Subcutaneous adipose tissue (tissue), 4 donors: ENCODE measurements around the gene EXD3. TPM values are rescaled to one million over a fixed set of nuclear protein-coding genes. Genes with fewer than 3 reads are reported as not detected.

Experiments
- total RNA-seq, 4 donors: library from RNA; depleted of rRNA; stranded (reverse); fragments of >200 nt; gene quantifications; one replicate each; pipeline ENCODE4 v1.1.0, GENCODE V29; 2016
- TF ChIP-seq, protein P1 (sequence below): fragments of 450-650 bp; IDR thresholded peaks from one replicate; pipeline ENCODE4 v1.5.1; 2016; ENCODE audit warnings: low read depth, mild to moderate bottlenecking, control low read depth, antibody characterized with exemption, moderate library complexity

The EXD3 gene
- total RNA-seq, 4 donors from 2014 or later: 7.5 to 44.6 (median 10.5) TPM

DNA sequence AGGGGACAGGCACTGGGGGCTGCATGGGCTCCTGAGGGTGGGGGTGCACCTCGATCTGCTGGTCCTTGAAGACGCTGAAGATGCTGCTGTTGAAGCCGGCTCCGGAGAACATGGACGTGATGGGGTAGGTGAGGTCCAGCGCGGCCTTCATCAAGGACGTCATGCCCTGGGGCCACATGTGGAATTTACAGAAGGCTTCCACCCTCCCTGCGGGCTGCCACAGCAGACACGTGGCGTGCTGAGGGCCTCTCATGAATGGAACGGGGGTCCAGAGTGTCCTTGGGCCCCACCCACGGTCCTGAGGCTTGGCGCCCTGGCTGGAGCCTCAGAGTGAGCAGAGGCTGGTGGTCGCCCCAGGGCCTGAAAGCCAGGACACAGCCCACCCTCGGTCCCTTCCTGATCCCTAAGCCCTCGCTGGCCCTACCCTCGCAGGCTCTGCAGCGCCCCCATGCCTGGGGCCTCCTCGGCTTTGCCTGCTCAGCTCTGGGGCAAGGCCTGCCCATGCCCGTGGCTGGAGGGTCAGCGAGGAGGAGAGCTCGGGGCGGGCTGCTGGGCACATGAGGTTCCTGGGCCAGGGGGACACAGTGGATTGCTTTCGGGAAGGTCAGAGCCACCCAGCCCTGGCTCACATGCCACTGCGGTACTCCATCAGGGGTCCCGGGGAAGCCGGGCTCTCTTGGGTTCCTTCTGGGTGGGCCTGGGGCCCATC lies 41.5 kb upstream of the EXD3 start:
- TF ChIP-seq, protein P1, sequence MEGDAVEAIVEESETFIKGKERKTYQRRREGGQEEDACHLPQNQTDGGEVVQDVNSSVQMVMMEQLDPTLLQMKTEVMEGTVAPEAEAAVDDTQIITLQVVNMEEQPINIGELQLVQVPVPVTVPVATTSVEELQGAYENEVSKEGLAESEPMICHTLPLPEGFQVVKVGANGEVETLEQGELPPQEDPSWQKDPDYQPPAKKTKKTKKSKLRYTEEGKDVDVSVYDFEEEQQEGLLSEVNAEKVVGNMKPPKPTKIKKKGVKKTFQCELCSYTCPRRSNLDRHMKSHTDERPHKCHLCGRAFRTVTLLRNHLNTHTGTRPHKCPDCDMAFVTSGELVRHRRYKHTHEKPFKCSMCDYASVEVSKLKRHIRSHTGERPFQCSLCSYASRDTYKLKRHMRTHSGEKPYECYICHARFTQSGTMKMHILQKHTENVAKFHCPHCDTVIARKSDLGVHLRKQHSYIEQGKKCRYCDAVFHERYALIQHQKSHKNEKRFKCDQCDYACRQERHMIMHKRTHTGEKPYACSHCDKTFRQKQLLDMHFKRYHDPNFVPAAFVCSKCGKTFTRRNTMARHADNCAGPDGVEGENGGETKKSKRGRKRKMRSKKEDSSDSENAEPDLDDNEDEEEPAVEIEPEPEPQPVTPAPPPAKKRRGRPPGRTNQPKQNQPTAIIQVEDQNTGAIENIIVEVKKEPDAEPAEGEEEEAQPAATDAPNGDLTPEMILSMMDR: no peak

DNA sequence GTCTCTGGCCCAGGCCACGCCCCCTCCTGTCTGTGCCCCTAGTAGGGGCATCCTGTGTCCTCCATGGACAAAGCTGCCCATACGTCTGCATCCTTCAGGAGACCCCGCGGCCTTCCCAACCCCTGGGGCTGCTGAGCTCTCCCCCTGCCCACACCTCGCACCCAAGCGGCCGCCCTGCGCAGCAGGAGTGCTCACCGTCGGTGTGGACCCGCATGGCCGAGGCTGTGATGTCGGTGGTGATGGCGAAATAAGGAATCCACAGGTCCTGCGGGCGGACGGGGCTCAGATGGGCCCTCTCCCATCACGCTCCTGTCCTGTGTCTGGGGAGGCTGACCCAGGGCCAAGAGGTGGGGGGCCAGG lies 40.9 kb upstream of the EXD3 start:
- TF ChIP-seq, protein P1: no peak

DNA sequence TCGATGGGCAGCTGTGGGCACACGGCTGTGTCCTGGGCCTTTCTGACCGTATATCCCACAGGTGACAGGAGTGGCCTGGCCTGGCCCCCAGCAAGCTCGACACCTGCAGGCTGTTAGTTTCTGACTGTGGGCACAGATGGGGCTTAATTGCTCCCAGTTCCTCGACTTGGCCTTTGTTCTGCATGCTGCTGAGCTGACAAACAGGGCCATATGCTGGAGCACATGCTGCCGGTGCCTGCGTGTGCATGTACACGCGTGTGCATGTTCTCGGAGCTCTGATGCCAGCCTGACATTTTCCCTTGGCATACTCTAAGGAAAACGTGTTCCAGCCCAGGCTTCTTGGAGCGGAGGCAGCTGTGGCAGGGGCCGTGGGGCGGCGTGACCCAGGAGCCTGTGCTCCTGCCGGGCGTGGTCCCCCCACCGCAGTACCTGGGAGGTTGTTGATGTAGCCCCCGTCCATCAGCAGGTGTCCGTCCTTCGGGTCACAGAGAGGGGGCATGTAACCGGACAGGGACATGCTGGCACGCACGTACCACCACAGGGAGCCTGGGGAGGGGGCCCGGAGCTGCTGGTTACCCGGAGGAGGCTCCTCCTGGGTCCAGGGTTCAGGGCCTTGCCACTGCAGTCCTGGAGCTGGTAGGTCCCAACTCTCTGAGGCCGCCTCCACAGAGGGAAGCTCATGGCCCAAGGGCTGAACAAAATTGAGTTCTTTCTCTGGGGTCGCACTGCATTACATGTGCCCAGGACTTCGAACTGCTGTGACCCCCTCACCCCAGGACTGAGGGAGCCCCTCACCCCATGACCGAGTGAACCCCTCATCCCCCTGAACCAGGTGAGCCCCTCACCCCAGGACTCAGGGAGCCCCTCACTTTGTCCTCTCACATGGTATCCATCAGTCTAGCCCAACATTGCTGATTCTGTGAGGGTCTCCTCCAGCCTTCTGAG lies 40.3 kb upstream of the EXD3 start:
- TF ChIP-seq, protein P1: no peak

DNA sequence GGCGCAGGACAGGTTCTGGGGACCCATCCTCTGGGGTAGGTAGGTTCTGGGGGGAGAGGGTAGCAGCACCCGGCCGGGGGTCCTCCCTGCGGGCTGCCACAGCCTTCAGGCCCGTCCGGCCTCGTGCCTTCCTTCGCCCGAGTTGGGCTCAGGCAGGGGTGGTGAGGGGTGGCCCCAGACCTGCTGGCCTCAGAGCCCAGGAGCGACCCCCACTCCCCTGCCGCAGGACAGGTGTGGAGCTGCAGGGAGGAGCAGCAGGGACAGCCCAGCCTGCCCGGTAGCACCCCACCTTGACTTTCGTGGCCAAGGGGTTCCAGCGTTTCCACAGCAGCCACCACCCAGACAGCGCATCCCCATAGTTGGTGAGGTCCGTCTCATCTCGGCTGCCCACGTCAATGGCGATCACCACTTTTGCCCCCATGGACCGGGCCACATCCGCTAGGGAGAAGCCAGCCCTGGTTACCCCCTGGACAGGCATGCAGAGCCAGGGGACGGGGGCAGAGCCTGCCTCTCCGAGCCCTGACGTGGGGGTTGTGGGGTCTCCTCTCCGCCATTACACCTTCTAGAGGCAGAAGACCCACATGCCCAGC lies 39.5 kb upstream of the EXD3 start:
- TF ChIP-seq, protein P1: no peak

DNA sequence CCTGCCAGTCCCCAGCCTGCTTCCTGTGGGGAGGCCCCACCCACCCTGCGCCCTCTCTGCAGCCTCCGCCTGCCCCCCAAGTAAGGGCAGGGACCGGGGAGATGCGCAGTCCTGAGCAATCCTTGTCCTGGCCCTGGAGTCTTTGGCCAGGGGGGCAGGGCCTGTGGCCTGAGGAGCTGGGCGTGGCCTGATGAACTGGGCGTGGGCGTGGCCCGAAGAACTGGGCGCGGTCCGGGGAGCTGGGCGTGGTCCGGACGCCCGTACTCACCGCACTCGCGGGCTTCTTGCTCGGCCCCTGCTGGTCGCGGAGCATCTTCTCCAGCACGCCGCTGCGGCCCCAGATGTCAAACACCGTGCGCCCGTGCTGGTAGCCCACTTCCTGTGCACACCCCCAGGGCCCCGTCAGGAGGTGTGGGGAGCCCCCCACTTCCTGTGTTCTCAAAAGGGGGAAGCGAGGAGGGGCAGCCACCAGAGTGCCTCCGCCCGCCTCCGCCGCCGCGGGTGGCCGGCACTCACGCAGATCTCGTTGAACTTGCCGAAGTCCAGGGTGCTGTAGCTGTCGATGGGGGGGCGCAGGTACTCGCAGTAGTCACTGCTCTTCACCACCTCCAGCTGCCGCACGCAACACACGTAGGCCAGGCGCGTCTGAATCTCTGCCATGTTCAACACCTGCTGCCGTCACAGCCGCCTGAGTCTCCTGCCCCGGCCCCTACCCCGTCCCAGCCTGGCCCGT lies 38.9 kb upstream of the EXD3 start:
- TF ChIP-seq, protein P1: no peak

DNA sequence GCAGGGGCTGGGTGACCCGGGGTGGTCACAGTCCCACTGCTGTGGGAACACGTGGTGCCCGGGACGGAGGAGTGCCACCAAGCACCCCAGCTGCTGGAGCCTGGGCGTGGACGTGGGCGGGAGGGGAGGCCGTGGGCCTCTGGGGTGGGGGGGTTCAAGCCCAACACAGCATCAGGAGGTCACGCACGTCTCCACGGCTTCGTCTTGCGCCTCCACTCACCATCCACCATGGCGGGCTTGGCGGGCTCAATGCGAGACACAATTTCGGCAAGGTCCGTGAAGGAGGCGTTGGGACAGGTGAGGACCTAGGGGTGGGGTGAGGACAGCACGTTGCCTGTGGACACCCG lies 38.3 kb upstream of the EXD3 start:
- TF ChIP-seq, protein P1: no peak
